NCI-H774 (cell line): Measurements from ENCODE around the gene ATP1B2.

Experiments
- DNase-seq: peaks from one replicate; lab custom pipeline; 2025; lab: John Stamatoyannopoulos, UW

Gene ATP1B2

DNA sequence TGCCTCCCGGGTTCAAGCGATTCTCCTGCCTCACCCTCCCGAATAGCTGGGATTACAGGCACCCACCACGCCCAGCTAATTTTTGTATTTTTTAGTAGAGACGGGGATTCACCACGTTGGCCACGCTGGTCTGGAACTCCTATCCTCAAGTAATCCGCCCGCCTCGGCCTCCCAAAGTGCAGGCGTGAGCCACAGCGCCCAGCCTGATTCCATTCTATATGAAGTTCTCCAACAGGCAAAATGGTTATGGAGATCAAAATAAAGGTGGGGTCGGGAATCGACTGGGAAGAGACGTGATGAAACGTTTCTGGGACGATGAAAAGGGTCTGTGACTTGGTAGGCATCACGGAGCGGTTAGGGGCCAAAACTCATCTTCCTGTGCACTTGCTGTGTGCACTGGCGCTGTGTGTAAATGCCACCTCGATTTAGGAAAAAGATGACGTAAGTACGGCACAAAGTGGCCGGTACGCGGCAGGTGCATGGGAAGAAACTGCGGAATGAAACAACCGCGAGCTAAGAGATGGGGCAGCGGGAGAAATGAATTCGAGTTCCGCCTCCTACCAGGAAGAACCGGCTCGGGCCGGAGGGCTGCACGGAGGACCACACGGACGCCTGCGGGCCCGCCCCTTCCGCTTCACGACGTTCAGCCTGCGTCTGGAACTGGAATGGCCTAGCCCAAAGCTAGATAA lies 35.0 kb downstream of the ATP1B2 start:
- peak; percentile 77 for DNase-seq

DNA sequence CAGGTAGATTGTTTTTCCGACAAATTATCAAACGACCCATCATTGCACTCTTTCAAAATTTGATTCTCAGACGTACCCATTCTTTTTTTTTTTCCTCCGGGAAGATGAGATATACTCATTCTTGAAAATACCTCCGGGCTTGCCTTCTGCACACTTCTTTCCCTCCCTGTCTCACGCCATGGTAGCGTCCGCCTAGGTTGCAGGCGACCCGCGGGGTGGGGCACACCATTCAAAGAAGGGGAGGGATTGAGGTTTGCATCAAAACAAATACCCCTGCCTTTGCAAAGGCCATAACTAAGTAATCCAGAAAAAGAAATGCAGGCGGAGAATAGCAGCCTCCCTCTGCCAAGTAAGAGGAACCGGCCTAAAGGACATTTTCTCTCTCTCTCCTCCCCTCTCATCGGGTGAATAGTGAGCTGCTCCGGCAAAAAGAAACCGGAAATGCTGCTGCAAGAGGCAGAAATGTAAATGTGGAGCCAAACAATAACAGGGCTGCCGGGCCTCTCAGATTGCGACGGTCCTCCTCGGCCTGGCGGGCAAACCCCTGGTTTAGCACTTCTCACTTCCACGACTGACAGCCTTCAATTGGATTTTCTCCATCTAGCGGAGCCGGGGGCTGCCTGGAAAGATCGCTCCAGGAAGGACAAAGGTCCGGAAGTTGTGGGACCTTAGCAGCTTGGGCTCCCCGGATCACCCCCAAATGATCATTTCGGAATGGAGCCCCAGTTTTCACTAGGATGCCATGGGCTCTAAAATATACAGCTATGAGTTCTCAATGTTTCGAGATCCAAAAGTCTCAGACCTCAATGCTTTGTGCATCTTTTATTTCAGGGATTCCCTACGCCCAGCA lies 35.7 kb downstream of the ATP1B2 start:
- DNase-seq, result peak; percentile 63

- DNase-seq, result peak; percentile 60
These were observed 36.6 kb downstream of the ATP1B2 start, which contains the start of gene TP53 for GRCh38 chr17:7687072-7687907. TP53 (minus strand) TSS chr17:7687490; CDS start chr17:7676594, 10,896 bp downstream.

DNA sequence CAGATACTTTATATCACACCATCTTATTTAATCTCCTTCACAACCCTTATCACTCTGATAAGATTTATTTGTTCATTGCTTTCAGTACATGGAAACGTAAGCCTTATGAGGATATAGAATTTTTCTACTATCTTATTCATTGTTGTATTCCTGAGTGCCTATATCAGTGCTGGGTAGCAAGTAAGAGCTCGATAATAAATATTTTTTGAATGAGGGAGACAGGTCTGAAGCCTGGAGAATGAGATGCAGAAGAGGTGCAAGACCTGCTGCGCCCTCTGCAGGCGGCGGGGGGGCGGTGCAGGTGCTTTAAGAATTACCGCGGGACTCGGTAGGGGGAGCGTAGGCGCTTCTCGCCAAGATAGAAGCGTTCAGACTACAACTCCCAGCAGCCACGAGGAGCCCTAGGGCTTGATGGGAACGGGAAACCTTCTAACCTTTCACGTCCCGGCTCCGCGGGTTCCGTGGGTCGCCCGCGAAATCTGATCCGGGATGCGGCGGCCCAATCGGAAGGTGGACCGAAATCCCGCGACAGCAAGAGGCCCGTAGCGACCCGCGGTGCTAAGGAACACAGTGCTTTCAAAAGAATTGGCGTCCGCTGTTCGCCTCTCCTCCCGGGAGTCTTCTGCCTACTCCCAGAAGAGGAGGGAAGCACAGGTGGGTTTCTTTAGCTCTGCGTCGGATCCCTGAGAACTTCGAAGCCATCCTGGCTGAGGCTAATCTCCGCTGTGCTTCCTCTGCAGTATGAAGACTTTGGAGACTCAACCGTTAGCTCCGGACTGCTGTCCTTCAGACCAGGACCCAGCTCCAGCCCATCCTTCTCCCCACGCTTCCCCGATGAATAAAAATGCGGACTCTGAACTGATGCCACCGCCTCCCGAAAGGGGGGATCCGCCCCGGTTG lies 37.4 kb downstream of the ATP1B2 start, which contains the start of gene WRAP53:
TSS of gene WRAP53 (plus strand) at position 570 of the 900 bp plus-strand sequence. CDS start at position 742, 172 bp downstream.
- peak; percentile 82 for DNase-seq

- no peak for DNase-seq
These were observed 38.1 kb downstream of the ATP1B2 start for GRCh38 chr17:7688808-7689316.

DNA sequence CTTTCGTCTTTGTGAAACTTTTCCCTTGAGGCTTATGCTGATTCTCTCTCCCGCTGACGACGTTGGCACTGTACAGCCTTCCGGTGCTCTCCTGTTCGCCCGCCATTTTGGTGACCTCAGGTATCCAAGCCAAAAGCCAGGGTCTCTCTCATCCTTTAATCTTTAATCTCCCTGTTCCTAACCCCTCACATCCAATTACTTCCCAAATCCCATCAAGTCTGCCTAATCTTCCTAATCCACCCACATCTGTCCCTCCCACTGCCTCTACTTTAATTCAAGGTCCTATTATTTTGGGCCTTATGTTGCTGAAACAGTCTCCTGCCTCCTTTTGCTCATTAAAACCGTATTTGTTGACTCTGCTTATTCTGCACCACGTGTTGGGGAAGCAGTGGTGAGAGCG lies 44.9 kb downstream of the ATP1B2 start:
- no peak for DNase-seq

- no peak for DNase-seq
These were observed 47.3 kb downstream of the ATP1B2 start for GRCh38 chr17:7697828-7698588.

DNA sequence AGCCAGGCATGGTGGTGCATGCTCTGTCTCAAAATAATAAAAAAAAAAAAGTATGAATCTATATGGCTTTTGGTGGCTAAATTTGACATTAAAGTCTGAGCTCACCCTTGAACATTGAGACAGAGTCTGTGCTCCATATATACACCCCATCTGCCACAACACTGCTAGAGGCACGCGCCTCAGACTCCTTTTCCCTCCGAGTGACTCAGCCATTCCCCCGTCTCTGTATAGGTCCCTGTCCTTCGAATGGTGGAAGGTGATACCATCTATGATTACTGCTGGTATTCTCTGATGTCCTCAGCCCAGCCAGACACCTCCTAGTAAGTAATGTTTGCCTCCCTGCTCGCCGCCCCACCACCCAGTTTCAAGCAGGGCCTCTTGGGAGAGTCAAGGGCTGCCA lies 49.8 kb downstream of the ATP1B2 start:
- DNase-seq, result no peak

GRCh38 chr17:7701681-7702080 lies 51.0 kb downstream of the ATP1B2 start:
- DNase-seq, result no peak

- no peak for DNase-seq
These were observed 52.0 kb downstream of the ATP1B2 start for GRCh38 chr17:7702776-7703175.

- no peak for DNase-seq
These were observed 53.1 kb downstream of the ATP1B2 start for GRCh38 chr17:7703584-7704479.

- no peak for DNase-seq
These were observed 54.0 kb downstream of the ATP1B2 start, which contains the start of gene EFNB3 for GRCh38 chr17:7704601-7705268. EFNB3 (plus strand) TSS chr17:7705202; CDS start chr17:7705599, 397 bp downstream.

GRCh38 chr17:7705269-7706255 lies 54.8 kb downstream of the ATP1B2 start:
- DNase-seq, result no peak

GRCh38 chr17:7706631-7707354 lies 56.1 kb downstream of the ATP1B2 start:
- no peak for DNase-seq
